HG02678 (cell line): ENCODE data around the gene HIGD1C.
"Not testable (repeated sequence)": the region's sequence is repeated elsewhere in the genome, so short reads cannot be mapped to it uniquely, and the experiment has no call there.

Source experiments
- ATAC-seq: cut with Tn5 transposase; IDR thresholded peaks from one replicate; pipeline ENCODE4 v1.9.1; 2021; ENCODE audit warnings: mild to moderate bottlenecking, moderate library complexity; ENCODE audit not compliant: unreplicated experiment

The HIGD1C gene

DNA sequence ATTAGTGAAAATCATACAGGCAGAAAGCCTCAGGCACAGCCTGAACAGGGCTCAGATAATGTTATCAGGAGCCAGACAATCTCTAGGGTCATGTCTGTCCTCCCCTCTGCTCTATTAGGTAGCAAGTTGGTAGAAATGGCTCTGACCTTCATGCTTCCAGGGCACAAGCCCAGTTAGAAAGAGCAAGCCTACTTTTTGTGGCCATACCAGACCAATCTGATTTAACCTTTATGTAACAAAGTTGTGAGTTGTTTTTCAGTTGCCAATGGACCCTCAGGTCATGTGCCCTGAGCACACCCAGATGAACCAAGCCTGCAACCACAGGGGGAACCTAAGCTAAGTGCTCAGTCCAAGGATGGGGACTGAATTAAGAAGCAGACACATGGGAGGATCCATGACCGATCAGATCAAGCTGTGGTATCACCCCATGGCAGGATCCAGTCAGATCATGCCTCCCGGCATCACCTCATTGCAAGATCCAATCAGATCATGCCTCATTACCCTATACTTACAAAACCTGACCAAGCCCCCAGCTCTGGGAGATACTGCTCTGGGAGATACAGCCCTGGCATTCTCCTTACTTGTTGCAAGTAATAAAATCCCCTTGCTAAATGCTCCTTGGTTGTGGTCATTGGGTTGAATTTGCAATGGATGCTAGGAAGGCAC is 18.8 kb upstream of the HIGD1C start:
- no peak for ATAC-seq

DNA sequence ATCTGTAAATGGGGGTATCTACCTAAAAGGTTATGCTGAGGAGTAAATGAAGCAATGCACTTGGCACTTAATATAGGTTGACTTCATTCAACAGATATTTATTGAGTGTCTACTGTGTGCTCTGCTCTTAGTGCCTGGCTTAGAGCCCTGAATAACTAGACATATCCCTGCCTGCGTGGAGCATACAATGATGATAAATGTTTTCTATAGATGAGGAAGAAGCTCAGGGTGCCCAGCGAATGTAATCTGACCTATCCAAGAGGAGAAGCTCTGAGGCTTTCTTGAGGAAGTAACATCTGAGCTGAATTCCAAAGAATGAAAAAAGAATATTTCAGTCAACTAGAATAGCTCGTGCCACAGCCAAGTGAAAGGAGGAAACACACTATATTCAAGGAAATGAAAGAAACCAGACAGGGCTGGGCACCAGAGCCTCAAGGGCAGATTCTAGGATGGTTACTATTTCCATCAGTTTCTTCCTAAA is 17.9 kb upstream of the HIGD1C start:
- no peak for ATAC-seq

DNA sequence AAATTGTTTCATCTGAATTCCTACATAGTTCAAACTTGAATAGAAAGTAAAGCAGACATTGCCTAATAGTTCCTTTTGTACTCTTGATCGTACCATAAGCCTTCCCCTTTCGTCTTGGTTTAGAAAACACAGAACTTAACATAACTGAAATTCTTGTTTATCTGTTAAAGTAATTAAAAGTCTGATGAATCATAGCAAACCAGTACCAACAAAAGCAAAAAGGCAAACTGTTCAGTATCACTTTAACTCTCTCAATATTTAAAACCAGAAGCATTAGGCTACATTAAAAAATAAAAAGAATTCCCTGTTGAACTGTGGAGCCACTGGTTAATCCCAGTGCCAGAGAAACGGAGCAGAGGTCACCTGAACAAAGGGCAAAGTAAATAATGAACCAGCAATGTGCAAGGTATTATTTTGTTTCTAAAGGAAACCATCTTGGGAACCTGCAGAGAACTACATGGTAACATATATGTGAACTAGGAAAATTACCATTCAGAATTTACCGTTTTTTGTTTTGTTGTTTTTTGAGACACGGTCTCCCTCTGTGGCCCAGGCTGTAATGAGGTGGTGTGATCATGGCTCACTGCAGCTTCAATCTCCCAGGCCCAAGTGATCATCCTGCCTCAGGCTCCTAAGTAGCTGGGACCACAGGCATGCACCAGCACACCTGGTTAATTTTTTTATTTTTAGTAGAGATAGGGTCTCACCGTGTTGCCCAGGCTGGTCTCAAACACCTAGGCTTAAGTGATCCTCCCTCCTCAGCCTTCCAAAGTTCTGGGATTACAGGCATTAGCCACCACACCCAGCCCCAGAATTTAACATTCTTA is 17.1 kb upstream of the HIGD1C start:
- no peak for ATAC-seq

DNA sequence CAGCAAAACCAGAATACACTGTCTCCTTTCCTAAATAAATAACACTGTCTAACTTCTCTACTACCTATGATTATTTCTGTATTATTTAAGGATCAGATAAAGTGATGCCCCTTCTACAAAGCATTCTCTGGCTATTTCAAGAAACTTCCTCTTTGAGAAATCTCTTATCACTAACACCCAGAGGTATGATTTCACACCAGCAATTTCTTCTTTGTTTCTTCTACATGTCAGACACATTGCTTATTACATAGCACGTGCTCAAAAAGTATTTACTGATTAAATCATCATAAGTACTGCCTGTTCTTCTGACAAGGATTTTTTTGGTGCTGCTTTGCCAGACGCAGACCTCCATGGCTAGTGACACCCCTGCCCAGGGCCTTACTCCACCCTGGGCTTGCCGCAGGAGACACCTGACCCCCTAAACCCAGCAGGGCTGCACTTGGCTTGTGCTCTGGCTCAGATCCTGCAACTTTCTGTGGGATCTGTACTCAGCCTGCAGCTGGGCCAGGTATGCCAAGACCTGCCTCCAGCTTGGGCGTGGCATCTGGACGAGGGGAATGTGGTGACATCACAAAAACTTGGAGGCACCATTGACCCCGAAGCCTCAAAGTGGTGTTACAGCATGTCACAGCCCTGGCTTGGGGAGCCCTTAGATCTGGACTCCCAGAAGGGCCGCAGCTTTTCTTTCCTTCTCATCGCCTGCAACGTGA is 15.4 kb upstream of the HIGD1C start:
- no peak for ATAC-seq

DNA sequence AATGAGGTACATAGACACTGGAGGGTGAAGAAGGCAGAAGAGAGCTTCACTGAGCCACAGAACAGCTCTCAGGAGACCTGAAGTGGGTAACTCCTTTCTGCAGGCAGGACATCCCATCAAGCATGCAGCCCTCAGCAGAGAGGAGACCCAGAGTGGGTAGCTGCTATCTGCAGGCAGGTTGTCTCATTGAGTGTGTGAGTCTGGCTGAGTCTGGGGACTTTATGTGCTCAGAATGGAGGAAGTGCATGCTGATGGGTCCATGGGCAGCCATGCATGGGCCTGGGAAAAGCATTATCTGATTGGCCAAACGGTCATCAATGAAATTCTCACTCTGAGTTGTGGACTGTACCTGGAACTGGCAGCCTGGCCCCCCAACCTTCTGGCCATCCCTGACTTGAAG is 14.7 kb upstream of the HIGD1C start:
- ATAC-seq: no peak

DNA sequence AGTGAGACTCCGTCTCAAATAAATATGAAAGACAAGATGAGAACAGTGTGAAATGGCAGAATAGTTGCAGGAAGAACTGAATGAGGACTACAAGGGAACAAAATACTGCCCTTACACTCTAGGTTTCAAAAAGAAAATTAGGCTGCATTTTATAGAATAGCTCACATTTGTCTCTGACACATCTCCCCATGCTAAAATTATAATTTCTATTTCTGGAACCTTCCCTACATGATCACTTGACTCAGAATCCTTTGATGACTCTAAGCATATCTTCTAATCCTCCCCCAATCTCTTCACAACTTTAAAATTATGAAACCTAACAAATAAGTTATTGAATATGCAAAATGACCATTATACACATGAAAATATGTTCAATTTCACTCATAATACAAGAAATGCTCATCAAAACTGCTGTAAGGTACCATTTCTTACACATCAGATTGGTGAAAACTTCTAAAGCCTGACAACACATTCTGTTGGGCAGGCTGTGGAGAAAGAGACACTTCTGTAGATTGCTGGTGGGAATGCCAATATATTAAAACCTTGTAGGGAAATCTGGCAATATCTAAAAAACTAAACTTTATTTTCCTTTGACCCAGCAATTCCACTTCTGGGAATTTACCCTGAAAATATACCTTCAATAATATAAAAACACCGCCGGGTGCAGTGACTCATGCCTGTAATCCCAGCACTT is 4.3 kb upstream of the HIGD1C start:
- no peak for ATAC-seq

DNA sequence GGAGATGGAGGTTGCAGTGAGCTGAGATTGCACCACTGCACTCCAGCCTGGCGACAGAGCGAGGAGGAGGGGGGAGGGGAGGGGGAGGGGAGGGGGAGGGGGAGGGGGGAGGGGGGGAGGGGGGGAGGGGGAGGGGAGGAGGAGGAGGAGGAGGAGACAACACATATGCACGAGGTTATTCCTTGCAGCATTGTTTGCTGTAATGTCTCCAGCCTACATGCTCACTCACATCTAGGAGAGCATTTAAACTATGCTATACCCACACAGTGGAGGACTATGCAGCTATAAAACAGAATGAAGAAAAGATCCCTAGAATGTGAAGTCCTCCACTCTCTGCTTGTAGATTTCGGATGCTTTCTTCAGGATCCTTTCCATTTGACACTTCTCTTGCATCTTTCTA is 3.5 kb upstream of the HIGD1C start:
- ATAC-seq: no peak

DNA sequence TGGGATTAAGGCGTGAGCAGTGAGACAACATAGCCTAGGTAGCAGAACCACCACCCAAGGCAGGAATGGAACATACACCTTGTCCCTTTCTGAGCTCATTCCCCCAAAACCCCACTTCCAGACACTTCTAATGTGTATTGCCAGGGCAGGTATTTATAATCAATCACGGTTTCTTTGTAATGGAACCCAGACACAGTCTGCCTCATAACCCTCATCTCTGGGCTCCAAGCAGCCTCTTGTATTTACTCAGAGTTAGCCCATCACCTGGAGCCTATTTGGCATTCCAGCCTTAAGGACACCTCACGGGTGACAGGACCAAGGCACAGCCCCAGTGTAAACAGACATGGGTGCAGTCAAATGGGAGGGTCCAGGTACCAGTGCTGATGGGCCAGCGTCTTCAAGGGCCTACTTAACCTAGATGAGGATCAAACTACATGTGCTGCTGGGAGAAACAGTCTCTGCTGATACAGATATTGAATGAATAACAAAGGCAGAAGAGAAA is 2.5 kb upstream of the HIGD1C start:
- ATAC-seq: no peak

DNA sequence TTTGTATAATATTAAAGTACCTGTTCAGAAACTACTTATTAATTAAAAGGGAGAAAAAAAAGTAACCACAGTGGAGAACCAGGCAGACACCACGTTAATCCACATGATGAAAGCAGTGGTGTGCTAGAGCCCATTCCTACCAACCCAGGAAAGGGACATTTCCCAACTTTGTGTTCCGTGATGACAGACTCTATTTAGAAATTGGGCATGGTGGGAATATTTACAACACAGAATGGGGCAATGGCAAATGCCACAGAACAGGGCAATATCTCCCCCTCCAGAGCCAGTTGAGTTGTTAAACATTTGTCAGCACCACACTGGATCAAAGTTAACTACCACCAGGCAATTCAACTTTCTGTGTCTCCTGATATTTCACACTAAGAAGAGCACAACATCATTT is 1.2 kb upstream of the HIGD1C start:
- ATAC-seq: no peak

DNA sequence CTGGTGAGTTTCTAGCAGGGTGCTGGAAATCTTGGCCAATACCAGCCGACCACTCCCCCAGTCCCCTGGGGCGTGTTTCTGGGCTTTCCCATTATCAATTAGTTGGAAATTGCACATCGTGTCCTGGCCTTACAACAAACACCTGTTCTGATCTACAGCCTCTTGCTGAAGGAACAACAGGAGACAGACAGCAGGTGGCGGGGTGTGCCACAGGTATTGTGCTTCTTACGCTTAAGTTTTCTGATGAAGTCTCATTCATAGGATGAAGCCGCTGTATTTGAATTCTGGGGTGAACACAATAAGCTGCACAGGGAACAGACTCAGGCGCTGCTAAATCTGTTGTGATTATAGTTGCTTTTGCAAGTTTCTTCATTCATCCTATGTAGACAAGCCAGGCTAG is 703 bp downstream of the HIGD1C start:
- ATAC-seq: no peak

DNA sequence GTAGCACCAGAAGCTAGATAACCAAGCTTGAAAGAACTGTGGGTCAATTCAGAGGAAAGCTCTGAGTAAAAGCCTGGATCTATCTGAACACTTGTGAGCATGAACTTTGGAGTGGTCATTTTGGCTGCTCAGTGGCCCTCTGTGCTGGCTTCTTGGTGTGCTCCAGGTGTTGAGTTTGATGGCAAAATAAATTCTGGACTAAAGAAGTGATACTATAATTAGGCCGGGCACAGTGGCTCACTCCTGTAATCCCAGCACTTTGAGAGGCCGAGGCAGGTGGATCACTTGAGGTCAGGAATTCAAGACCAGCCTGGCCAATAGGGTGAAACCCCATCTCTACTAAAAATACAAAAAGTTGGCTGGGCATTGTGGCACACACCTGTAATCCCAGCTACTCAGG is 2.4 kb downstream of the HIGD1C start:
- ATAC-seq: not testable (repeated sequence)

DNA sequence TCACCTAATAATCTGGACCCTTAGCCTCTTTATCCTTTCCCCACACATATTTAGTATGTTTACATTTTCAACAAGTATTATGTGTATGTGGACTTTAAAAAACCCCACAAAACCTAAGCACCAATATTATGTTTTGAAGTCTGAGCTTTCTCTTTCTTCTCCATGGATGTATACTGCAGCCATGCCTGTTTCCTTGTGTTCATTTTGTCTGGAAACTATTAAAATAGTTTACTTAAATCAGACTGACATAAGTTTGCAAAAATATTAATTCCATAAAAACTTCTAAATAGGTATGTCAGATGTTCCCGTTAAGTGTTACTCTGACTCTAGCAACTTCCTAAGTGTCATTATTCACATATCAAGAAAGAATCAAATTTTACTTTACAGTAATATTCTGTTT is 2.9 kb downstream of the HIGD1C start:
- ATAC-seq: no peak

DNA sequence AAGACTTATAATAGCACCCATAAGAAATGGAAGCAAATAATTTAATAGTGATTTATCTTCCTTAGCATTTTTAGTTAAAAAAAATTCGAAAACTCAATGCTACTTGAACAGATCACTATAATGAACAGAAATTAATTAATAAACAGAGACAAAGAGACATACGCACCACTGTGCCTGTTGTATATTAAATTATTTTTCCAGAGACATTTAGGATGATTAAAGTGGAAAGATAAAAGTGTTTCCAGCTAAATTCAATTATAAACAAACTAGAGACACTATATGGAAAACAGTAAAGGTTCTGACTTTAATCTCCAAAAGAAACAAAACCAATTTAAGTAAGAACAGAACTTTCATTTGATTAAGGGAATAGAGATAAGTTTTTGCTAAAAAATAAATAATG is 3.4 kb downstream of the HIGD1C start:
- no peak for ATAC-seq

DNA sequence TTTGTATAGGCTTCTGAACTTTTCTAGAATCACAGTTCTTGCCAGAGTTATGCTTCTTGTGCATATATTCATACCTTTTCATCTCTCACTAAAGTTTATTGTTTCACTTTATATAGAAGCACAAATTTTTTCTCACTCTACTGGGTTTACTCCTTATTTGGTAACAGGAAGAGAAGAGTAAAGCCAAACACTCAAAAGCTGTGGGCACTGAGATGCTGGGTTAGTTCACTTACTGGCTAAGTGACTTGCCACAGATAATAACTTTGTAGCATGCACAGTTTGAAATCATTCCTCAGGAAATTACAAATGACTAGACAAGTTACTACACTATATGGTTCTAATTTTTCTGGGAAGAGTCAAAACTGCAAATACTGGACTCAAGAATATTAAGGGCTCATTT is 7.8 kb downstream of the HIGD1C start:
- no peak for ATAC-seq

DNA sequence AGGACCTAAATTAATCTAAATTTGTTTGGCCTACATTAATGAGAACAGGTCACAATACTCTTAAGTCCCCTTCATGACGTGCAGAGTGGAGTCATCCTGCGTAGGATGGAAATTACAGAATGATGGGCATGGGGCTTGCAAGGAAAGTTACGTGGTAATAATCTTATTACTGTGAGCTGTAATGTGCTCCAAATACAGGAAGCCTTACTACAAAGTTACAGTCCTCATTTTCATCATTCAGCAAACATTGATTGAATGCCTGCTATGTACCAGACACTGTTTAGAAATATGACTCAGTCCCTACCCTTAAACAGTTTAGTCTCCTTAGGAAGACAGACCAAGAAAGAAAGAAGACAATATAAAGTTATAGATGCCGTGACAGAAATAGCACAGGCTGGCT is 9.4 kb downstream of the HIGD1C start:
- no peak for ATAC-seq

DNA sequence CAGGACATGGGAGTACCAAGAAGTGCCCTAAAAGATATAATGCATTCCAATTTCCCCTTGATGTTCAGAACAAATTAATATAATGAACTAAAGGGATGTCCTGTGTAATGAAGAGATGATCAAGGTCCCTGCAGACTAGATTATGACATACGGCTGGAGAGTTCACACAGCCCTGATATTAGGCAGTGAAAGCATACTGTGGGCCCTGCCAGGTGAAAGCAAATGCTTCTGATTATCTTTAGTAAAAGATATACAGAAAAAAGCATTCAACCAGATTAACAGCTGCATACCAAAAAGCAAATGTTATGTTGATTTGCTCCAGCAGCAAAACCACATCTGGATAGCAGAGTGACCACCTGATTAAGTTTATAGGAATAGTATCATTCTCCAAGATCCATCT is 12.1 kb downstream of the HIGD1C start:
- no peak for ATAC-seq

DNA sequence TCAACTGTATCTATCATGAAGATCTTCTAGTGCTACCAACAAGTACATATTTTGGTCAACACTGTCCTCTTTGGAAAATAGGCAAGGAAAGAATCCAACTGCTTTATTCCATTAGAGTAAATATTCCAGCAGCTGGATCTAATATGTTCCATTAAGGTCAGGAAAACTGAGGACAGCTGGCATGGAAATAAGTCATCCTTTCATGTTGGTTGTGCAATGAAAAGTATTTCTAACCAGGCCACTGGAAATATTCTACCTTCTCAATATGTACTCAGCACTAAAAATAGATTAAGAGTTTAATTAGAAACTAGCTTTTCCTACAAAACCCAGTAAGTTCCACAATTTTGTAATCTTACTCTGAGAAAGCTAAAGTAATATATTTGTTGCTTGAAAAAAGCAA is 19.6 kb downstream of the HIGD1C start:
- no peak for ATAC-seq

DNA sequence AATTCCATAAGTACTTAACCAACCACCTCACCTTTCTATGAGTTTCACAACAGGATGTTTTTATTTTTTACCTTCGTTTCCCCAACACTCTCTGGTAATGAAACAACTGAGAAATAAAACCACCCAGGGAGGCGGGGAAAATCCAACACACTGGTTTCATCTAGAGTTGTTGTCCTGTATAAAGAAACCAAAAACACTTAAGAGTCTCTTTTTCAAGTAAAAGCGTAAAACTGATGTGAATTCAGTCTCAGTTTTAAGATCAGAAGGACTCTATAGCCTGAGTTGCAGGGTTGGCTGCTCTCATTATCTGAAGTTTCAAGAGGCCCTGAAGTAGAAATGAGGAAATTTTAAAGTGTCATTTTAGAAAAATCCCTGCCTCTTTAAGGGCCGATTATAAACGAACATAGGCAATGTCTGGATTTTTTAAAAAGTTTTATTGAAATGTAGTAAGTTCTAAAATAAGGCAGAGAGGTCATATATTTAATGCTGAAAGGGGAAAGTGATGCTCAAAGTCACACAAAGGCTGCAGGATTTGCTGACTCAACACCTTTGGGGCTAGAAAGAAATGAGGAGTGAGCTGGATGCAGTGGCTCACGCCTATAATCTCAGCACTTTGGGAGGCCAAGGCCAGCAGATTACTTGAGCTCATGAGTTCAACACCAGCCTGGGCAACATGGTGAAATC is 27.2 kb downstream of the HIGD1C start:
- ATAC-seq: no peak

DNA sequence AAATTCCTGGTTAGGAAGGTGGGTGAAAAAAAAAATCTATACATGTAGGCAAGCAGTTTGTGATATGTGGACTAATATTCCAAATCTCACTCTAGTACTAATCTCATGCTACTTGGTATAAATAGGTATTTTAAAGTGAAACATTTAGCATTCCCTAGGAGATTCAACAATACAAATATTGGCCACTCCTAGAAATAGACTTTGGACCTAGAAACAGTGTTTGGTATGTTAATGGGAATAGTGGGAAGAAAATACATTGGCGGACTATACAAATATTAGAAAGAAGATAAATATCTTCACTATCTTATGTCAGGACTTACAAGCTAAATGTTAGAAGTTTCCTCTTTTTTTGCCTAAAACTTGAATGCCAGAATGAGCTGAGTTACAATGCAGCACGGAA is 28.2 kb downstream of the HIGD1C start:
- ATAC-seq: no peak
